HepG2 (cell line): Measurements from ENCODE around the gene PAXIP1. TPM values are rescaled to one million over a fixed set of nuclear protein-coding genes. Genes with fewer than 3 reads are reported as not detected.

ENCODE experiments used
- ATAC-seq: fragments of 200-7000 bp; cut with Tn5 transposase; 3 replicates; pipeline ENCODE4 v1.9.1; 2020; ENCODE audit warnings: mild to moderate bottlenecking, moderate library complexity
- BruUV-seq: library from RNA; stranded (reverse); fragments of 400-500 nt; replicated peaks from 2 replicates; lab custom pipeline; 2021; lab: Mats Ljungman, UMichigan
- CTCF ChIA-PET: fragments of 300-600 bp; formaldehyde crosslinking; extraction: SDS; loops from one replicate; lab custom pipeline; 2021; ENCODE audit warnings: low total read pairs, inconsistent platforms, low intra/inter-chr PET ratio; lab: Yijun Ruan, JAX
- POLR2A ChIA-PET: fragments of 350-600 bp; sonication (Branson Sonifier 250); formaldehyde crosslinking; loops from one replicate; lab custom pipeline; 2020; ENCODE audit warnings: antibody characterized with exemption, inconsistent platforms; lab: Yijun Ruan, JAX
- DNase-seq: peaks from one replicate; pipeline ENCODE4 v3.0.0-alpha.2; 2015; ENCODE audit warnings: low spot score
- FAIRE-seq: peaks from 3 replicates; lab custom pipeline; 2011; peaks lifted over from hg19 to GRCh38; lab: Jason Lieb, UNC
- H2AFZ ChIP-seq: one replicate; pipeline ENCODE4 v1.6.1; 2011; ENCODE audit warnings: low read length, inconsistent platforms
- H3K27ac ChIP-seq: fragments of 300-600 bp; 3 replicates; pipeline ENCODE4 v1.8.0; 2011; ENCODE audit warnings: mixed run types, mild to moderate bottlenecking, mixed read lengths, low read length, inconsistent platforms; ENCODE audit not compliant: insufficient read depth; ENCODE audit errors: extremely low read length
- H3K27me3 ChIP-seq, 2 experiments: fragments of 200-600 bp in 1 of 2; 2 replicates in 1 of 2; 3 replicates in 1 of 2; pipeline versions ENCODE4 v1.6.0 to v1.8.0; 2011; ENCODE audit warnings: low read length in 2 of 2, mild to moderate bottlenecking in 2 of 2, moderate library complexity in 2 of 2, inconsistent platforms in 1 of 2; ENCODE audit not compliant: insufficient read depth in 2 of 2, control insufficient read depth in 1 of 2
- H3K36me3 ChIP-seq, 2 experiments: fragments of 200-600 bp in 1 of 2; replicated peaks in 1 of 2; 2 replicates in 1 of 2; 3 replicates in 1 of 2; pipeline versions ENCODE4 v1.5.1 to v1.8.0; 2011; ENCODE audit warnings: low read length in 2 of 2, inconsistent platforms in 1 of 2; ENCODE audit not compliant: insufficient read depth in 2 of 2, control insufficient read depth in 1 of 2
- H3K4me1 ChIP-seq: 2 replicates; pipeline ENCODE4 v1.5.1; 2012; ENCODE audit warnings: low read length, inconsistent platforms; ENCODE audit not compliant: insufficient read depth
- H3K4me2 ChIP-seq: 2 replicates; pipeline ENCODE4 v1.6.0; 2011; ENCODE audit warnings: low read depth, low read length, inconsistent platforms
- H3K4me3 ChIP-seq, 3 experiments: fragments of 200-600 bp in 1 of 3; sonication (generic), shearing (Covaris generic) in 1 of 3; replicated peaks in 1 of 3; 2 replicates each; pipeline ENCODE4 v1.5.1; 2011 to 2016; ENCODE audit warnings: low read length in 3 of 3, inconsistent platforms in 2 of 3, low read depth in 2 of 3, mild to moderate bottlenecking in 2 of 3, control low read depth in 1 of 3, mixed read lengths in 1 of 3; ENCODE audit not compliant: insufficient read depth in 1 of 3
- H3K79me2 ChIP-seq: one replicate; pipeline ENCODE4 v1.6.1; 2011; ENCODE audit warnings: low read length, inconsistent platforms; ENCODE audit not compliant: insufficient read depth
- H3K9ac ChIP-seq: 2 replicates; pipeline ENCODE4 v1.6.0; 2011; ENCODE audit warnings: mild to moderate bottlenecking, low read depth, low read length, inconsistent platforms; ENCODE audit not compliant: insufficient read depth
- H3K9me3 ChIP-seq: 2 replicates; pipeline ENCODE4 v1.5.1; 2012; ENCODE audit warnings: mild to moderate bottlenecking, low read length
- H4K20me1 ChIP-seq: 2 replicates; pipeline ENCODE4 v1.6.0; 2011; ENCODE audit warnings: inconsistent platforms, mild to moderate bottlenecking, low read length, moderate library complexity; ENCODE audit not compliant: insufficient read depth
- ARID4A ChIP-seq: sonication (generic); formaldehyde crosslinking; IDR thresholded peaks from 2 replicates; pipeline ENCODE4 v1.5.0; 2020; ENCODE audit warnings: mild to moderate bottlenecking, missing genetic modification reagents, borderline replicate concordance
- ARNTL ChIP-seq: sonication (generic); formaldehyde crosslinking; IDR thresholded peaks from 2 replicates; pipeline ENCODE4 v1.4.0; 2020; ENCODE audit warnings: mild to moderate bottlenecking, missing genetic modification reagents
- FOXK2 ChIP-seq: fragments of 450-650 bp; IDR thresholded peaks from 2 replicates; pipeline ENCODE4 v1.6.1; 2016
- FOXM1 ChIP-seq: sonication (generic); formaldehyde crosslinking; IDR thresholded peaks from 2 replicates; pipeline ENCODE4 v1.5.0; 2020; ENCODE audit warnings: missing genetic modification reagents
- GFI1 ChIP-seq: sonication (generic); formaldehyde crosslinking; IDR thresholded peaks from 2 replicates; pipeline ENCODE4 v1.5.0; 2020; ENCODE audit warnings: missing genetic modification reagents, mild to moderate bottlenecking, borderline replicate concordance
- HOXA7 ChIP-seq: sonication (generic); formaldehyde crosslinking; IDR thresholded peaks from 2 replicates; pipeline ENCODE4 v1.8.1; 2022; ENCODE audit warnings: mild to moderate bottlenecking, missing genetic modification reagents, moderate library complexity
- ISX ChIP-seq: sonication (generic); formaldehyde crosslinking; conservative IDR thresholded peaks from 2 replicates; pipeline ENCODE4 v1.5.0; 2020; ENCODE audit warnings: missing genetic modification reagents
- POGK ChIP-seq: sonication (generic); formaldehyde crosslinking; conservative IDR thresholded peaks from 2 replicates; pipeline ENCODE4 v1.8.0; 2022; ENCODE audit warnings: mild to moderate bottlenecking, moderate library complexity, missing genetic modification reagents
- ZBTB43 ChIP-seq: sonication (generic); formaldehyde crosslinking; conservative IDR thresholded peaks from 2 replicates; pipeline ENCODE4 v1.4.0; 2020; ENCODE audit warnings: missing genetic modification reagents
- ZNF343 ChIP-seq: sonication (generic); formaldehyde crosslinking; IDR thresholded peaks from 2 replicates; pipeline ENCODE4 v1.4.0; 2020; ENCODE audit warnings: mild to moderate bottlenecking, missing genetic modification reagents
- ZNF496 ChIP-seq: sonication (generic); formaldehyde crosslinking; IDR thresholded peaks from 2 replicates; pipeline ENCODE4 v1.8.1; 2023; ENCODE audit warnings: mild to moderate bottlenecking, moderate library complexity, missing genetic modification reagents; ENCODE audit not compliant: insufficient replicate concordance
- ZNF503 ChIP-seq: sonication (generic); formaldehyde crosslinking; IDR thresholded peaks from 2 replicates; pipeline ENCODE4 v1.4.0; 2020; ENCODE audit warnings: missing genetic modification reagents
- ZNF800 ChIP-seq: sonication (generic); formaldehyde crosslinking; IDR thresholded peaks from 2 replicates; pipeline ENCODE4 v1.4.0; 2020; ENCODE audit warnings: missing genetic modification reagents
- ZSCAN30 ChIP-seq: sonication (generic); formaldehyde crosslinking; IDR thresholded peaks from 2 replicates; pipeline ENCODE4 v1.5.0; 2020; ENCODE audit warnings: mild to moderate bottlenecking, missing genetic modification reagents
- WGBS: methylation state at CpG from one replicate; pipeline ENCODE4 v1.1.6; 2017; ENCODE audit warnings: low lambda C conversion rate; 5-methylcytosine and 5-hydroxymethylcytosine counted together
- in situ Hi-C: cut with HindIII; loops from 2 replicates; pipeline ENCODE4 v1.10.0; 2017; ENCODE audit warnings: low pct_unique_long_range_greater_than_20kb; ENCODE audit not compliant: extremely low pct_ligation_motif_present
- intact Hi-C: fragments of 100-400 bp; cut with micrococcal nuclease; formaldehyde crosslinking; loops from one replicate; pipeline ENCODE4 v1.10.0; 2022; ENCODE audit not compliant: unreplicated experiment
- polyA plus RNA-seq, 8 experiments: library from polyadenylated mRNA; depleted of rRNA in 3 of 8; stranded (reverse) in 7 of 8; unstranded in 1 of 8; fragments of >200 nt; fragmentation: Illumina TruSeq in 4 of 8; extraction: Trizol in 4 of 8; gene quantifications; 2 replicates each; pipeline versions ENCODE4 v1.2.1 to v1.2.3, GENCODE V29; 2011 to 2016; ENCODE audit warnings: low read depth in 4 of 8, missing spikeins in 1 of 8, mixed read lengths in 1 of 8; ENCODE audit not compliant: insufficient read depth in 1 of 8
- total RNA-seq, 5 experiments: library from RNA; depleted of rRNA; stranded (reverse); fragments of >200 nt; fragmentation: Illumina TruSeq; extraction: Trizol; gene quantifications; 2 replicates each; pipeline ENCODE4 v1.2.3, GENCODE V29; 2016; ENCODE audit warnings: low read depth in 1 of 5

The PAXIP1 gene
- total and polyA plus RNA-seq, 2 of the 13 experiments (the other 11 are each of a cell fraction or from before 2014, with no cell fraction given) = 11.6 to 16.2 TPM

GRCh38 chr7:154987571-154987970 is 15.4 kb downstream of the PAXIP1 start:
- intact Hi-C loops (no loop called here), in situ Hi-C loops (no loop called here)
- CTCF ChIA-PET = no interaction called here
- 91% methylated on average over 3 of the region's 3 CpGs for WGBS
- ATAC-seq (no peak), DNase-seq (no peak), FAIRE-seq (no peak)
- Histone ChIP-seq H3K27ac (no peak overlapping the region), H3K9ac (no peak overlapping the region), H4K20me1 (no peaks in the 10 kb centered on the region), H3K79me2 (no peaks in the 10 kb centered on the region), H3K4me1 (no peaks in the 10 kb centered on the region), H3K27me3 (no peaks in the 10 kb centered on the region), H2AFZ (no peak overlapping the region), H3K4me3 (no peak overlapping the region), H3K36me3 (peaks cover 5 to 37% of the 10 kb centered on the region in 2 experiments), H3K9me3 (no peaks in the 10 kb centered on the region), H3K4me2 (no peak overlapping the region)
- no TSS peak for BruUV-seq
- POLR2A ChIA-PET = no interaction called here
- TF ChIP-seq ZBTB43 (CRISPR knock-in tag) = no peak
- TF ChIP-seq ZNF343 (CRISPR knock-in tag) = no peak
- TF ChIP-seq HOXA7 = no peak
- TF ChIP-seq ZNF800 (CRISPR knock-in tag) = no peak
- TF ChIP-seq POGK (CRISPR knock-in tag) = no peak
- TF ChIP-seq ARNTL (CRISPR knock-in tag) = no peak
- no peak for TF ChIP-seq ZNF503 (CRISPR knock-in tag)
- TF ChIP-seq ZNF496 (CRISPR knock-in tag) = no peak
- no peak for TF ChIP-seq FOXK2
- TF ChIP-seq GFI1 (CRISPR knock-in tag) = no peak
- TF ChIP-seq ZSCAN30 (CRISPR knock-in tag) = no peak
- TF ChIP-seq ISX (CRISPR knock-in tag) = no peak
- no peak for TF ChIP-seq ARID4A (CRISPR knock-in tag)
- TF ChIP-seq FOXM1 = no peak
